ENCODE data around the gene GUCD1.

DNA sequence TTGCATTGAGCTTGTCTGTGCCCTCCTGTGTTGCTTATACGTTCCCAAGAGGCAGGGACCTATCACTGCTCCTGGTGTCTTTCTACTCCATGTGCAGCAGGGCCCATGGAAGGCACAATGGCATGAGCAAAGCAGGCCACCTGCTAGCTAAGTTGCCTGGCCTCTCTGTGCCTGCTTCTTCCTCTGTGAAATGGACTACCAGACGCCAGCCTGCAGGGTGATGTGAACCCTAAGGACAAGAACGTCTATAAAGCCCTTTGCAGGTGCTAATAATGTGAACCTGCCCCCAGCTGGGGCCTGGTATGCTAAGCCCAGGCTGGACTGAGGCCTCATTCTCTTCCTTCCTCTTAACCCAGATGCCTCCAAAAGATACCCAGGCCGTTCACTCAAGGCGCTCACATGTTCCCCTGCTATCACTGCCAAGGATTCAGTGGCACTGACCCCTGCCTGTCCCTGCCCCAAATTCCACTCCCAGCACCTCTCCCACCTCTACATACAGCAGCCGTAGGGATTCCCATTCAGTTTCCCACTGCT, 4.0 kb downstream of the GUCD1 start:
- TF ChIP-seq, protein P1, sequence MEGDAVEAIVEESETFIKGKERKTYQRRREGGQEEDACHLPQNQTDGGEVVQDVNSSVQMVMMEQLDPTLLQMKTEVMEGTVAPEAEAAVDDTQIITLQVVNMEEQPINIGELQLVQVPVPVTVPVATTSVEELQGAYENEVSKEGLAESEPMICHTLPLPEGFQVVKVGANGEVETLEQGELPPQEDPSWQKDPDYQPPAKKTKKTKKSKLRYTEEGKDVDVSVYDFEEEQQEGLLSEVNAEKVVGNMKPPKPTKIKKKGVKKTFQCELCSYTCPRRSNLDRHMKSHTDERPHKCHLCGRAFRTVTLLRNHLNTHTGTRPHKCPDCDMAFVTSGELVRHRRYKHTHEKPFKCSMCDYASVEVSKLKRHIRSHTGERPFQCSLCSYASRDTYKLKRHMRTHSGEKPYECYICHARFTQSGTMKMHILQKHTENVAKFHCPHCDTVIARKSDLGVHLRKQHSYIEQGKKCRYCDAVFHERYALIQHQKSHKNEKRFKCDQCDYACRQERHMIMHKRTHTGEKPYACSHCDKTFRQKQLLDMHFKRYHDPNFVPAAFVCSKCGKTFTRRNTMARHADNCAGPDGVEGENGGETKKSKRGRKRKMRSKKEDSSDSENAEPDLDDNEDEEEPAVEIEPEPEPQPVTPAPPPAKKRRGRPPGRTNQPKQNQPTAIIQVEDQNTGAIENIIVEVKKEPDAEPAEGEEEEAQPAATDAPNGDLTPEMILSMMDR (IDR thresholded peaks at IDR 0.05) = no peak
- no peak for TF ChIP-seq POLR2A (IDR thresholded peaks at IDR 0.05)

Data from adrenal gland (tissue), 5 donors.